GM23338 (cell line): ENCODE measurements around the gene NOTCH3. TPM values are rescaled to one million over a fixed set of nuclear protein-coding genes. Genes with fewer than 3 reads are reported as not detected.

Experiments used
- ATAC-seq: fragments of 200-7000 bp; cut with Tn5 transposase; 3 replicates; pipeline ENCODE4 v1.9.1; 2020
- DNase-seq: peaks from one replicate; pipeline ENCODE4 v3.0.0-alpha.2; 2015; ENCODE audit warnings: low spot score
- H2AFZ ChIP-seq: fragments of 200-600 bp; sonication (generic); 2 replicates; pipeline ENCODE4 v1.8.0; 2016; ENCODE audit warnings: antibody characterized with exemption, mild to moderate bottlenecking, moderate library complexity
- H3F3A ChIP-seq: fragments of 200-600 bp; sonication (generic); replicated peaks from 2 replicates; pipeline ENCODE4 v1.8.0; 2017; ENCODE audit warnings: antibody characterized with exemption, mixed run types, low read depth
- H3K27ac ChIP-seq: fragments of 200-600 bp; sonication (generic); 2 replicates; pipeline ENCODE4 v1.6.1; 2016; ENCODE audit warnings: low read depth
- H3K27me3 ChIP-seq: fragments of 200-600 bp; sonication (generic); 2 replicates; pipeline ENCODE4 v1.8.0; 2016; ENCODE audit warnings: mild to moderate bottlenecking, mixed run types, moderate library complexity; ENCODE audit not compliant: insufficient read depth
- H3K36me3 ChIP-seq: fragments of 200-600 bp; sonication (generic); 2 replicates; pipeline ENCODE4 v1.8.0; 2016; ENCODE audit warnings: mild to moderate bottlenecking; ENCODE audit not compliant: insufficient read depth
- H3K4me1 ChIP-seq: fragments of 200-600 bp; sonication (generic); 2 replicates; pipeline ENCODE4 v1.8.0; 2016; ENCODE audit warnings: mild to moderate bottlenecking, moderate library complexity; ENCODE audit not compliant: insufficient read depth
- H3K4me2 ChIP-seq: fragments of 200-600 bp; sonication (generic); 2 replicates; pipeline ENCODE4 v1.7.1; 2017; ENCODE audit warnings: mixed run types
- H3K4me3 ChIP-seq: fragments of 200-600 bp; sonication (generic); 2 replicates; pipeline ENCODE4 v1.6.1; 2016; ENCODE audit warnings: mixed run types
- H3K79me2 ChIP-seq: fragments of 200-600 bp; sonication (generic); replicated peaks from 2 replicates; pipeline ENCODE4 v1.8.0; 2017; ENCODE audit warnings: mild to moderate bottlenecking; ENCODE audit not compliant: insufficient read depth
- H3K9me2 ChIP-seq: fragments of 200-600 bp; sonication (generic); 2 replicates; pipeline ENCODE4 v1.8.0; 2017; ENCODE audit not compliant: insufficient read depth
- H4K20me1 ChIP-seq: fragments of 200-600 bp; sonication (generic); replicated peaks from 2 replicates; pipeline ENCODE4 v1.8.0; 2017; ENCODE audit warnings: mild to moderate bottlenecking; ENCODE audit not compliant: insufficient read depth
- H3K27ac Mint-ChIP-seq: 2 replicates; pipeline ENCODE4 v1.8.0; 2020; ENCODE audit warnings: inconsistent platforms, mild to moderate bottlenecking, moderate library complexity, mixed read lengths
- H3K27me3 Mint-ChIP-seq: 3 replicates; pipeline ENCODE4 v1.8.0; 2022; ENCODE audit warnings: low read depth, mild to moderate bottlenecking, moderate library complexity, mixed read lengths, inconsistent platforms; ENCODE audit not compliant: insufficient read depth, poor library complexity
- H3K36me3 Mint-ChIP-seq: 3 replicates; pipeline ENCODE4 v1.8.0; 2021; ENCODE audit warnings: low read depth, mild to moderate bottlenecking, inconsistent platforms, moderate library complexity, mixed read lengths
- H3K4me1 Mint-ChIP-seq: 3 replicates; pipeline ENCODE4 v1.8.0; 2020; ENCODE audit warnings: mild to moderate bottlenecking, inconsistent platforms, mixed read lengths
- H3K4me3 Mint-ChIP-seq: 3 replicates; pipeline ENCODE4 v1.8.0; 2021; ENCODE audit warnings: moderate library complexity, mild to moderate bottlenecking, inconsistent platforms, mixed read lengths
- H3K9me3 Mint-ChIP-seq: 3 replicates; pipeline ENCODE4 v1.8.0; 2020; ENCODE audit warnings: moderate library complexity, mild to moderate bottlenecking, inconsistent platforms, mixed read lengths
- CREB1 ChIP-seq: fragments of 250-450 bp; sonication (Bioruptor Pico); IDR thresholded peaks from 2 replicates; pipeline ENCODE4 v1.5.0; 2020; ENCODE audit warnings: low read depth, mild to moderate bottlenecking, moderate library complexity
- CTCF ChIP-seq, 2 experiments: fragments of 200-600 bp in 1 of 2; sonication (generic) in 1 of 2; conservative IDR thresholded peaks; 2 replicates each; pipeline versions ENCODE4 v1.5.1 to v1.6.1; 2016 to 2017; ENCODE audit warnings: antibody characterized with exemption in 2 of 2, low read depth in 2 of 2, mild to moderate bottlenecking in 2 of 2, moderate library complexity in 1 of 2
- ETS1 ChIP-seq: IDR thresholded peaks from 2 replicates; pipeline ENCODE4 v1.6.1; 2016; ENCODE audit warnings: antibody characterized with exemption
- EZH2 ChIP-seq: fragments of 200-600 bp; sonication (generic); IDR thresholded peaks from one replicate; pipeline ENCODE4 v1.8.0; 2017; ENCODE audit warnings: antibody characterized with exemption, mild to moderate bottlenecking, low read depth; ENCODE audit not compliant: unreplicated experiment
- EZH2phosphoT487 ChIP-seq: fragments of 200-600 bp; sonication (generic); IDR thresholded peaks from one replicate; pipeline ENCODE4 v1.8.1; 2018; ENCODE audit warnings: antibody characterized with exemption; ENCODE audit not compliant: unreplicated experiment
- JUNB ChIP-seq: IDR thresholded peaks from one replicate; pipeline ENCODE4 v1.6.1; 2016; ENCODE audit warnings: antibody characterized with exemption; ENCODE audit not compliant: unreplicated experiment
- NANOG ChIP-seq: IDR thresholded peaks from 2 replicates; pipeline ENCODE4 v1.6.1; 2016; ENCODE audit warnings: antibody characterized with exemption, borderline replicate concordance
- POLR2AphosphoS5 ChIP-seq: IDR thresholded peaks from 2 replicates; pipeline ENCODE4 v1.6.1; 2016; ENCODE audit warnings: antibody characterized with exemption, low read depth
- REST ChIP-seq: IDR thresholded peaks from one replicate; pipeline ENCODE4 v1.6.1; 2018; ENCODE audit warnings: antibody characterized with exemption; ENCODE audit not compliant: unreplicated experiment
- STAT1 ChIP-seq: IDR thresholded peaks from one replicate; pipeline ENCODE4 v1.6.1; 2016; ENCODE audit warnings: antibody characterized with exemption; ENCODE audit not compliant: unreplicated experiment
- ZNF114 ChIP-seq: fragments of 250-450 bp; sonication (Bioruptor Pico); IDR thresholded peaks from 2 replicates; pipeline ENCODE4 v1.5.0; 2020; ENCODE audit warnings: mild to moderate bottlenecking, moderate library complexity
- ZNF331 ChIP-seq: fragments of 250-450 bp; sonication (Bioruptor Pico); IDR thresholded peaks from 2 replicates; pipeline ENCODE4 v1.5.0; 2020; ENCODE audit warnings: low read depth, mild to moderate bottlenecking, moderate library complexity
- ZNF462 ChIP-seq: fragments of 250-450 bp; sonication (Bioruptor Pico); IDR thresholded peaks from 2 replicates; pipeline ENCODE4 v1.5.0; 2020; ENCODE audit warnings: mild to moderate bottlenecking, moderate library complexity
- polyA plus RNA-seq: library from polyadenylated mRNA; unstranded; fragments of >200 nt; fragmentation: Nextera tagmentation; extraction: Ambion mirVana; gene quantifications from 2 replicates; pipeline ENCODE4 v1.2.1, GENCODE V29; 2016
- total RNA-seq: library from RNA; depleted of rRNA; stranded (reverse); fragments of >200 nt; shearing (Covaris generic); gene quantifications from 2 replicates; pipeline ENCODE4 v1.2.3, GENCODE V29; 2014

NOTCH3 gene
- total and polyA plus RNA-seq, 2 experiments from 2014 or later, result 24.3 to 172 TPM

GRCh38 chr19:15197942-15198341 lies 2.9 kb downstream of the NOTCH3 start:
- Histone ChIP-seq H3K36me3 (peaks cover 10% of the 10 kb centered on the region), H3K9me2 (no peaks in the 10 kb centered on the region), H3K27ac (no peak overlapping the region), H3F3A (peaks cover 25% of the 10 kb centered on the region), H3K4me3 (no peak overlapping the region), H2AFZ (no peak overlapping the region), H4K20me1 (peaks cover 16% of the 10 kb centered on the region), H3K79me2 (peaks cover 47% of the 10 kb centered on the region), H3K4me1 (peaks cover 19% of the 10 kb centered on the region), H3K27me3 (no peaks in the 10 kb centered on the region), H3K4me2 (no peak overlapping the region)
- peaks cover 37% of the 10 kb centered on the region for H3K36me3 Mint-ChIP-seq
- H3K27ac Mint-ChIP-seq, result no peak overlapping the region
- peak overlapping the region; percentile 79 for H3K4me3 Mint-ChIP-seq
- no peak for DNase-seq
- H3K9me3 Mint-ChIP-seq, result no peaks in the 10 kb centered on the region; the same call in 2 of the 3 replicates
- peaks cover 36% of the 10 kb centered on the region for H3K4me1 Mint-ChIP-seq
- H3K27me3 Mint-ChIP-seq, result peaks cover 23% of the 10 kb centered on the region
- ATAC-seq, result no peak
- no peak for TF ChIP-seq EZH2
- TF ChIP-seq ZNF462, result no peak
- no peak for TF ChIP-seq NANOG
- no peak for TF ChIP-seq ZNF114 (CRISPR knock-in tag)
- TF ChIP-seq ETS1, result no peak
- TF ChIP-seq ZNF331 (CRISPR knock-in tag), result no peak
- no peak for TF ChIP-seq POLR2AphosphoS5
- TF ChIP-seq CTCF (conservative IDR thresholded peaks at IDR 0.05; ENCODE audit: low read depth in 2 of 2), result no peak
- no peak for TF ChIP-seq EZH2phosphoT487
- no peak for TF ChIP-seq REST
- TF ChIP-seq CREB1 (CRISPR knock-in tag), result no peak
- TF ChIP-seq JUNB, result no peak
- no peak for TF ChIP-seq STAT1
